ENCODE data around the gene TLE6.

DNA sequence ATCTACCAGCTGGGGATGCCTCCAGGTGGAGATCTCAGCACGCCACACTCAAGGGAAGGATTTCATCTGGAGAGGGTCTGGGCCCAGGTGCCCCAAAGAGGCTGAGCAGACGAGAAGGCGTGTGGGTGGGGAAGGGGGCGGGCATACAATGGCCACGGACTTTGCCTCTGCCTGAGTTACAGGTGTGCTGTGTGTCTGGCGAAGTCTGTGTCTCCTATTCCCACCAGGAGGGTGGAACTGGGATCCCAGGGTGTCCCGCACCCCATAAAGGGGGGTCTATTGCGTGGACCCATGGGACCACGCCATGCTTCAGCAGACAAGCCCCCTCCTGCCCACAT lies 48.2 kb downstream of the TLE6 start:
- TF ChIP-seq, protein P1, sequence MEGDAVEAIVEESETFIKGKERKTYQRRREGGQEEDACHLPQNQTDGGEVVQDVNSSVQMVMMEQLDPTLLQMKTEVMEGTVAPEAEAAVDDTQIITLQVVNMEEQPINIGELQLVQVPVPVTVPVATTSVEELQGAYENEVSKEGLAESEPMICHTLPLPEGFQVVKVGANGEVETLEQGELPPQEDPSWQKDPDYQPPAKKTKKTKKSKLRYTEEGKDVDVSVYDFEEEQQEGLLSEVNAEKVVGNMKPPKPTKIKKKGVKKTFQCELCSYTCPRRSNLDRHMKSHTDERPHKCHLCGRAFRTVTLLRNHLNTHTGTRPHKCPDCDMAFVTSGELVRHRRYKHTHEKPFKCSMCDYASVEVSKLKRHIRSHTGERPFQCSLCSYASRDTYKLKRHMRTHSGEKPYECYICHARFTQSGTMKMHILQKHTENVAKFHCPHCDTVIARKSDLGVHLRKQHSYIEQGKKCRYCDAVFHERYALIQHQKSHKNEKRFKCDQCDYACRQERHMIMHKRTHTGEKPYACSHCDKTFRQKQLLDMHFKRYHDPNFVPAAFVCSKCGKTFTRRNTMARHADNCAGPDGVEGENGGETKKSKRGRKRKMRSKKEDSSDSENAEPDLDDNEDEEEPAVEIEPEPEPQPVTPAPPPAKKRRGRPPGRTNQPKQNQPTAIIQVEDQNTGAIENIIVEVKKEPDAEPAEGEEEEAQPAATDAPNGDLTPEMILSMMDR (IDR thresholded peaks at IDR 0.05; ENCODE audit: poor library complexity, severe bottlenecking), result no peak
- no peak for TF ChIP-seq SMC3 (conservative IDR thresholded peaks at IDR 0.05; ENCODE audit: poor library complexity)
